ENCODE results near the gene ATP9B.
"Not testable (repeated sequence)": the region's sequence is repeated elsewhere in the genome, so short reads cannot be mapped to it uniquely, and the experiment has no call there.

ATP9B gene

GRCh38 chr18:79072655-79073054, 3.5 kb downstream of the ATP9B start:
- not testable (repeated sequence) for DNase-seq

GRCh38 chr18:79077181-79077580, 8.0 kb downstream of the ATP9B start:
- DNase-seq, result no peak

GRCh38 chr18:79078791-79079190, 9.6 kb downstream of the ATP9B start:
- not testable (repeated sequence) for DNase-seq

- DNase-seq, result no peak
Observed at GRCh38 chr18:79092874-79093273, 23.7 kb downstream of the ATP9B start.

- DNase-seq, result no peak
Observed at GRCh38 chr18:79093986-79094385, 24.8 kb downstream of the ATP9B start.

- no peak for DNase-seq
Observed at GRCh38 chr18:79095216-79095615, 26.0 kb downstream of the ATP9B start.

- DNase-seq, result peak; percentile 22
Observed at GRCh38 chr18:79100944-79101343, 31.8 kb downstream of the ATP9B start.

GRCh38 chr18:79102886-79103285, 33.7 kb downstream of the ATP9B start:
- DNase-seq, result no peak

GRCh38 chr18:79104137-79104536, 34.9 kb downstream of the ATP9B start:
- no peak for DNase-seq

GRCh38 chr18:79105455-79105854, 36.3 kb downstream of the ATP9B start:
- DNase-seq, result no peak

GRCh38 chr18:79106084-79106483, 36.9 kb downstream of the ATP9B start:
- no peak for DNase-seq

GRCh38 chr18:79107886-79108285, 38.7 kb downstream of the ATP9B start:
- peak; percentile 30 for DNase-seq

GRCh38 chr18:79108549-79109215, 39.5 kb downstream of the ATP9B start:
- no peak for DNase-seq

GRCh38 chr18:79111483-79111882, 42.3 kb downstream of the ATP9B start:
- no peak for DNase-seq

- DNase-seq, result no peak
Observed at GRCh38 chr18:79117385-79117784, 48.2 kb downstream of the ATP9B start.

- no peak for DNase-seq
Observed at GRCh38 chr18:79117788-79118187, 48.6 kb downstream of the ATP9B start.

- no peak for DNase-seq
Observed at GRCh38 chr18:79118797-79119196, 49.6 kb downstream of the ATP9B start.

GRCh38 chr18:79121746-79122474, 52.7 kb downstream of the ATP9B start:
- no peak for DNase-seq

GRCh38 chr18:79123948-79124347, 54.8 kb downstream of the ATP9B start:
- no peak for DNase-seq

- DNase-seq, result no peak
Observed at GRCh38 chr18:79129120-79129519, 59.9 kb downstream of the ATP9B start.

- DNase-seq, result no peak
Observed at GRCh38 chr18:79133724-79134123, 64.5 kb downstream of the ATP9B start.

- DNase-seq, result no peak
Observed at GRCh38 chr18:79135924-79136323, 66.7 kb downstream of the ATP9B start.

GRCh38 chr18:79136742-79137141, 67.5 kb downstream of the ATP9B start:
- peak; percentile 27 for DNase-seq

GRCh38 chr18:79139206-79139605, 70.0 kb downstream of the ATP9B start:
- no peak for DNase-seq

GRCh38 chr18:79147014-79147413, 77.8 kb downstream of the ATP9B start:
- no peak for DNase-seq
